A549 (cell line): ENCODE results near the gene CACNA1D. TPM values are rescaled to one million over a fixed set of nuclear protein-coding genes. Genes with fewer than 3 reads are reported as not detected.

Source experiments
- ATAC-seq, 2 experiments: fragments of 200-7000 bp in 1 of 2; fragments of >200 bp in 1 of 2; cut with Nextera tagmentation in 1 of 2; cut with Tn5 transposase in 1 of 2; 3 replicates each; pipeline versions ENCODE4 v1.8.0 to v1.9.1; 2018 to 2020; ENCODE audit warnings: mild to moderate bottlenecking in 1 of 2, moderate library complexity in 1 of 2
- CTCF ChIA-PET: fragments of 300-600 bp; sonication (Branson Sonifier 250); formaldehyde crosslinking; extraction: SDS; loops from one replicate; lab custom pipeline; 2021; ENCODE audit warnings: antibody characterized with exemption, inconsistent platforms; lab: Yijun Ruan, JAX
- POLR2A ChIA-PET: fragments of 350-600 bp; formaldehyde crosslinking; extraction: SDS; loops from one replicate; lab custom pipeline; 2021; ENCODE audit warnings: antibody characterized with exemption, inconsistent platforms; lab: Yijun Ruan, JAX
- DNase-seq, 2 experiments: peaks; one replicate each; pipeline versions ENCODE4 v3.0.0 to v3.0.0-alpha.2; 2011 to 2016; ENCODE audit warnings: low read depth in 1 of 2, low spot score in 1 of 2
- FAIRE-seq: peaks from 2 replicates; lab custom pipeline; 2011; peaks lifted over from hg19 to GRCh38; lab: Jason Lieb, UNC
- H3K27ac ChIP-seq, 2 experiments: fragments of >200 bp; sonication (Bioruptor Twin); formaldehyde crosslinking; 3 replicates each; pipeline ENCODE4 v1.5.1; 2016 to 2017
- H3K4me1 ChIP-seq: fragments of >200 bp; sonication (Bioruptor Twin); formaldehyde crosslinking; 3 replicates; pipeline ENCODE4 v1.6.1; 2016
- H3K4me2 ChIP-seq: fragments of >200 bp; sonication (Bioruptor Twin); formaldehyde crosslinking; 3 replicates; pipeline ENCODE4 v1.6.1; 2016
- H3K4me3 ChIP-seq: fragments of >200 bp; sonication (Bioruptor Twin); formaldehyde crosslinking; 3 replicates; pipeline ENCODE4 v1.5.1; 2016
- H3K9me3 ChIP-seq: fragments of >200 bp; sonication (Bioruptor Twin); formaldehyde crosslinking; 3 replicates; pipeline ENCODE4 v1.6.1; 2016
- CBX8 ChIP-seq: fragments of 200-600 bp; sonication (generic); IDR thresholded peaks from 2 replicates; pipeline ENCODE4 v1.6.1; 2016
- CEBPB ChIP-seq, 2 experiments: fragments of >200 bp in 1 of 2; sonication (Bioruptor Twin) in 1 of 2; formaldehyde crosslinking in 1 of 2; IDR thresholded peaks; 2 replicates each; pipeline ENCODE4 v1.6.1; 2012 to 2016
- CHD2 ChIP-seq: fragments of 150-350 bp; IDR thresholded peaks from 2 replicates; pipeline ENCODE4 v1.6.1; 2014; ENCODE audit warnings: low read length; ENCODE audit not compliant: partially characterized antibody
- EHF ChIP-seq: fragments of 250-450 bp; sonication (Bioruptor Pico); IDR thresholded peaks from 2 replicates; pipeline ENCODE4 v1.5.0; 2020; ENCODE audit warnings: mild to moderate bottlenecking
- EHMT2 ChIP-seq: fragments of 200-600 bp; sonication (generic); IDR thresholded peaks from 2 replicates; pipeline ENCODE4 v1.6.1; 2016; ENCODE audit warnings: antibody characterized with exemption, low read depth, mild to moderate bottlenecking, moderate library complexity
- ESRRA ChIP-seq: fragments of 150-350 bp; IDR thresholded peaks from 2 replicates; pipeline ENCODE4 v1.6.1; 2014; ENCODE audit warnings: mild to moderate bottlenecking, low read length, borderline replicate concordance
- FOSB ChIP-seq: fragments of 250-450 bp; sonication (Bioruptor Pico); IDR thresholded peaks from 2 replicates; pipeline ENCODE4 v1.5.0; 2020; ENCODE audit warnings: mild to moderate bottlenecking, moderate library complexity
- FOXS1 ChIP-seq: fragments of 250-450 bp; sonication (Bioruptor Pico); IDR thresholded peaks from 2 replicates; pipeline ENCODE4 v1.5.0; 2020; ENCODE audit warnings: mild to moderate bottlenecking, moderate library complexity
- HEYL ChIP-seq: fragments of 250-450 bp; sonication (Bioruptor Pico); IDR thresholded peaks from 2 replicates; pipeline ENCODE4 v1.8.0; 2021; ENCODE audit warnings: mild to moderate bottlenecking, moderate library complexity
- HOXA7 ChIP-seq: fragments of 250-450 bp; sonication (Bioruptor Pico); IDR thresholded peaks from 2 replicates; pipeline ENCODE4 v1.5.0; 2020; ENCODE audit warnings: mild to moderate bottlenecking, moderate library complexity
- HOXB5 ChIP-seq: fragments of 250-450 bp; sonication (Bioruptor Pico); IDR thresholded peaks from 2 replicates; pipeline ENCODE4 v1.5.0; 2020; ENCODE audit warnings: mild to moderate bottlenecking, moderate library complexity
- KDM1A ChIP-seq: fragments of 200-600 bp; sonication (generic); IDR thresholded peaks from 2 replicates; pipeline ENCODE4 v1.6.1; 2016; ENCODE audit warnings: low read depth, mild to moderate bottlenecking
- MAFK ChIP-seq: fragments of 450-650 bp; IDR thresholded peaks from 2 replicates; pipeline ENCODE4 v1.6.1; 2014; ENCODE audit not compliant: partially characterized antibody
- NFE2L2 ChIP-seq: fragments of 150-350 bp; conservative IDR thresholded peaks from 2 replicates; pipeline ENCODE4 v1.6.1; 2014; ENCODE audit warnings: low read length
- PHF8 ChIP-seq: fragments of 200-600 bp; sonication (generic); IDR thresholded peaks from 2 replicates; pipeline ENCODE4 v1.6.1; 2016; ENCODE audit warnings: low read depth, mild to moderate bottlenecking, antibody characterized with exemption, moderate library complexity, borderline replicate concordance
- RAD21 ChIP-seq, 2 experiments: fragments of >200 bp in 1 of 2; sonication (Bioruptor Twin) in 1 of 2; formaldehyde crosslinking in 1 of 2; IDR thresholded peaks in 1 of 2; conservative IDR thresholded peaks in 1 of 2; 2 replicates in 1 of 2; 3 replicates in 1 of 2; pipeline ENCODE4 v1.6.1; 2012 to 2018; ENCODE audit warnings: inconsistent platforms in 1 of 2
- RARB ChIP-seq: fragments of 250-450 bp; sonication (Bioruptor Pico); IDR thresholded peaks from 2 replicates; pipeline ENCODE4 v1.8.0; 2021; ENCODE audit warnings: mild to moderate bottlenecking, moderate library complexity
- RFX5 ChIP-seq: fragments of 450-650 bp; IDR thresholded peaks from 2 replicates; pipeline ENCODE4 v1.7.1; 2014; ENCODE audit warnings: antibody characterized with exemption, mild to moderate bottlenecking, moderate library complexity
- RNF2 ChIP-seq: fragments of 200-600 bp; sonication (generic); IDR thresholded peaks from 2 replicates; pipeline ENCODE4 v1.6.1; 2016; ENCODE audit warnings: low read depth, mild to moderate bottlenecking, antibody characterized with exemption, moderate library complexity, borderline replicate concordance
- TFCP2L1 ChIP-seq: fragments of 250-450 bp; sonication (Bioruptor Pico); IDR thresholded peaks from 2 replicates; pipeline ENCODE4 v1.5.0; 2021; ENCODE audit warnings: mild to moderate bottlenecking
- TP53 ChIP-seq: fragments of 250-450 bp; sonication (Bioruptor Pico); IDR thresholded peaks from 2 replicates; pipeline ENCODE4 v1.5.0; 2021; ENCODE audit warnings: mild to moderate bottlenecking, moderate library complexity
- ZNF302 ChIP-seq: fragments of 250-450 bp; sonication (Bioruptor Pico); IDR thresholded peaks from 2 replicates; pipeline ENCODE4 v1.9.0; 2021; ENCODE audit warnings: inconsistent platforms, mild to moderate bottlenecking, moderate library complexity
- ZSCAN20 ChIP-seq: fragments of 250-450 bp; sonication (Bioruptor Pico); IDR thresholded peaks from 2 replicates; pipeline ENCODE4 v1.8.0; 2022; ENCODE audit warnings: mild to moderate bottlenecking, moderate library complexity
- WGBS: methylation state at CpG from one replicate; pipeline ENCODE4 v1.1.6; 2017; ENCODE audit errors: missing lambda C conversion rate; 5-methylcytosine and 5-hydroxymethylcytosine counted together
- polyA plus RNA-seq, 4 experiments: library from polyadenylated mRNA; depleted of rRNA in 3 of 4; stranded (reverse); fragments of >200 nt; fragmentation: RNase III in 1 of 4; extraction: RNeasy Plus Mini Kit Qiagen cat#74134 plus additional on column Dnase treatment in 1 of 4; gene quantifications; 2 replicates in 3 of 4; 3 replicates in 1 of 4; pipeline ENCODE4 v1.2.3, GENCODE V29; 2011 to 2017
- TF ChIP-seq, protein P1 (sequence below): fragments of >200 bp; sonication (Bioruptor Twin); formaldehyde crosslinking; IDR thresholded peaks from 3 replicates; pipeline ENCODE4 v1.6.1; 2016
- TF ChIP-seq, protein P2 (sequence below): fragments of 250-450 bp; sonication (Bioruptor Pico); IDR thresholded peaks from 2 replicates; pipeline ENCODE4 v1.5.0; 2021; ENCODE audit warnings: mild to moderate bottlenecking, moderate library complexity, borderline replicate concordance
- TF ChIP-seq, protein P3 (sequence below): fragments of 150-350 bp; IDR thresholded peaks from 2 replicates; pipeline ENCODE4 v1.6.1; 2014; ENCODE audit warnings: low read depth, mild to moderate bottlenecking, low read length
- TF ChIP-seq, protein P4 (sequence below): IDR thresholded peaks from 2 replicates; pipeline ENCODE4 v1.6.1; 2012
- TF ChIP-seq, protein P5 (sequence below): IDR thresholded peaks from 2 replicates; pipeline ENCODE4 v1.6.1; 2012; ENCODE audit warnings: low read depth, borderline replicate concordance

Gene CACNA1D
- polyA plus RNA-seq, 2 of the 4 experiments (the other 2 are of a cell fraction): 1.1 to 10.7 TPM

DNA sequence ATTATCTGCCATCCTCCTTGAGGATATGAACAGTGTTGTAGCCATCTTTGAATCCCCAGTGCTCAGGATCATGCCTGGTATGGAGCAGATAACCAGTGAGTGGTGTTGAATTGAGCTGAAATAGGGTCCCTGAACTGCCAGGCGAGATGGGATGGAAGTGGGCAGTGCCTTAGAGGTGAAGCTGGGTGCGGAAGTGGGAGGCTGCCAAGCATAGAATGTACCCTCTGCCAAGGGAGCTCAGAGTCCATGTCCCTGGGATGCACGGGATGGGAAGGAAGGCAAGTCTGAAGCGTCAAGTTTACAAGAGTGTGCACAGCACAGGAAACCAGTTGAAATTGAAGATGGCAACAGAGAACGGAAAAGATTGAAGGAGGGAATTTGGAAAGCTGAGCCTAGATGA lies 147.0 kb downstream of the CACNA1D start:
- no peak for DNase-seq
- WGBS: 76% methylated on average over 5 of the region's 5 CpGs
- H3K9me3 ChIP-seq: no peaks in the 10 kb centered on the region
- H3K4me3 ChIP-seq: no peak overlapping the region
- H3K27ac ChIP-seq: no peak overlapping the region
- POLR2A ChIA-PET: no interaction called here
- no peaks in the 10 kb centered on the region for H3K4me1 ChIP-seq
- no peak overlapping the region for H3K4me2 ChIP-seq
- ATAC-seq: no peak
- TF ChIP-seq RAD21 (conservative IDR thresholded peaks at IDR 0.05 in 1 of 2, IDR thresholded peaks at IDR 0.05 in 1 of 2) (no peak), EHMT2 (no peak), CHD2 (no peak), KDM1A (no peak), PHF8 (no peak), ESRRA (no peak), CBX8 (no peak), ZNF302 (CRISPR knock-in tag) (no peak), CEBPB (IDR thresholded peaks at IDR 0.05) (no peak), EHF (CRISPR knock-in tag) (no peak), TP53 (CRISPR knock-in tag) (no peak), RFX5 (no peak), FOXS1 (CRISPR knock-in tag) (no peak), RNF2 (no peak), TFCP2L1 (CRISPR knock-in tag) (no peak)
- TF ChIP-seq, protein P1, sequence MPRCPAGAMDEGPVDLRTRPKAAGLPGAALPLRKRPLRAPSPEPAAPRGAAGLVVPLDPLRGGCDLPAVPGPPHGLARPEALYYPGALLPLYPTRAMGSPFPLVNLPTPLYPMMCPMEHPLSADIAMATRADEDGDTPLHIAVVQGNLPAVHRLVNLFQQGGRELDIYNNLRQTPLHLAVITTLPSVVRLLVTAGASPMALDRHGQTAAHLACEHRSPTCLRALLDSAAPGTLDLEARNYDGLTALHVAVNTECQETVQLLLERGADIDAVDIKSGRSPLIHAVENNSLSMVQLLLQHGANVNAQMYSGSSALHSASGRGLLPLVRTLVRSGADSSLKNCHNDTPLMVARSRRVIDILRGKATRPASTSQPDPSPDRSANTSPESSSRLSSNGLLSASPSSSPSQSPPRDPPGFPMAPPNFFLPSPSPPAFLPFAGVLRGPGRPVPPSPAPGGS: no peak
- TF ChIP-seq, protein P2, sequence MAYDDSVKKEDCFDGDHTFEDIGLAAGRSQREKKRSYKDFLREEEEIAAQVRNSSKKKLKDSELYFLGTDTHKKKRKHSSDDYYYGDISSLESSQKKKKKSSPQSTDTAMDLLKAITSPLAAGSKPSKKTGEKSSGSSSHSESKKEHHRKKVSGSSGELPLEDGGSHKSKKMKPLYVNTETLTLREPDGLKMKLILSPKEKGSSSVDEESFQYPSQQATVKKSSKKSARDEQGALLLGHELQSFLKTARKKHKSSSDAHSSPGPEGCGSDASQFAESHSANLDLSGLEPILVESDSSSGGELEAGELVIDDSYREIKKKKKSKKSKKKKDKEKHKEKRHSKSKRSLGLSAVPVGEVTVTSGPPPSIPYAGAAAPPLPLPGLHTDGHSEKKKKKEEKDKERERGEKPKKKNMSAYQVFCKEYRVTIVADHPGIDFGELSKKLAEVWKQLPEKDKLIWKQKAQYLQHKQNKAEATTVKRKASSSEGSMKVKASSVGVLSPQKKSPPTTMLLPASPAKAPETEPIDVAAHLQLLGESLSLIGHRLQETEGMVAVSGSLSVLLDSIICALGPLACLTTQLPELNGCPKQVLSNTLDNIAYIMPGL (CRISPR knock-in tag): no peak
- TF ChIP-seq, protein P3, sequence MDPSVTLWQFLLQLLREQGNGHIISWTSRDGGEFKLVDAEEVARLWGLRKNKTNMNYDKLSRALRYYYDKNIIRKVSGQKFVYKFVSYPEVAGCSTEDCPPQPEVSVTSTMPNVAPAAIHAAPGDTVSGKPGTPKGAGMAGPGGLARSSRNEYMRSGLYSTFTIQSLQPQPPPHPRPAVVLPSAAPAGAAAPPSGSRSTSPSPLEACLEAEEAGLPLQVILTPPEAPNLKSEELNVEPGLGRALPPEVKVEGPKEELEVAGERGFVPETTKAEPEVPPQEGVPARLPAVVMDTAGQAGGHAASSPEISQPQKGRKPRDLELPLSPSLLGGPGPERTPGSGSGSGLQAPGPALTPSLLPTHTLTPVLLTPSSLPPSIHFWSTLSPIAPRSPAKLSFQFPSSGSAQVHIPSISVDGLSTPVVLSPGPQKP: no peak
- TF ChIP-seq, protein P4, sequence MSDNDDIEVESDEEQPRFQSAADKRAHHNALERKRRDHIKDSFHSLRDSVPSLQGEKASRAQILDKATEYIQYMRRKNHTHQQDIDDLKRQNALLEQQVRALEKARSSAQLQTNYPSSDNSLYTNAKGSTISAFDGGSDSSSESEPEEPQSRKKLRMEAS: no peak
- TF ChIP-seq, all 56 proteins: peak for 0
- FAIRE-seq: no peak
- CTCF ChIA-PET: no interaction called here

DNA sequence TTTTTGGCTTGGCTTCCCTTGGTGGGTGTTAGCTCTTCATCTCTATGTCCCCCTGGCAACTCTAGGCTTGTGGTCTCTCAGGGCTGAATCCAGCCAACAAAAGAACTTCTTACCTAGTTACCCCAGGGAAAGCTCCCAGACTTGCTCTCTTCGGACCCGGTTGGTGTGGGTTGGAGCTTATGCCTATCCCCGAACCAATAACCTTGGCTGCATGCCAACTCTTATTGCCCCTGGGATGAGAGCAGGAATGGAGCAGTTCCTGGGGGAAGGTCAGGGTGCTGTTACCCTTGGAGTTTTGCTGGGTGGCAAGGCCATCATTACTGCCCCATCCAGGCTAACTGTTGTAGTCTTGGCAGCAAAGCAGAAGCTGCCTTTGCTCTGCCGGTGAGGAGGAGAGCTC lies 147.8 kb downstream of the CACNA1D start:
- no peaks in the 10 kb centered on the region for H3K9me3 ChIP-seq
- TF ChIP-seq RARB (CRISPR knock-in tag) (no peak), HOXB5 (CRISPR knock-in tag) (no peak), ESRRA (no peak), NFE2L2 (no peak), PHF8 (no peak), HEYL (CRISPR knock-in tag) (no peak), HOXA7 (CRISPR knock-in tag) (no peak), ZSCAN20 (CRISPR knock-in tag) (no peak), FOSB (CRISPR knock-in tag) (no peak), MAFK (no peak)
- TF ChIP-seq, protein P2 (CRISPR knock-in tag): no peak
- TF ChIP-seq, protein P5, sequence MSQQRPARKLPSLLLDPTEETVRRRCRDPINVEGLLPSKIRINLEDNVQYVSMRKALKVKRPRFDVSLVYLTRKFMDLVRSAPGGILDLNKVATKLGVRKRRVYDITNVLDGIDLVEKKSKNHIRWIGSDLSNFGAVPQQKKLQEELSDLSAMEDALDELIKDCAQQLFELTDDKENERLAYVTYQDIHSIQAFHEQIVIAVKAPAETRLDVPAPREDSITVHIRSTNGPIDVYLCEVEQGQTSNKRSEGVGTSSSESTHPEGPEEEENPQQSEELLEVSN: no peak
- no peak overlapping the region for H3K27ac ChIP-seq
- CTCF ChIA-PET: no interaction called here
- FAIRE-seq (no peak), DNase-seq (no peak), ATAC-seq (no peak)
- 89% methylated on average over 3 of the region's 4 CpGs for WGBS
- H3K4me2 ChIP-seq: no peak overlapping the region
- no peak overlapping the region for H3K4me3 ChIP-seq
- POLR2A ChIA-PET: no interaction called here
- no peaks in the 10 kb centered on the region for H3K4me1 ChIP-seq
